Neural cell (in vitro differentiated cells): ENCODE data around the gene MGAT5B. TPM values are rescaled to one million over a fixed set of nuclear protein-coding genes. Genes with fewer than 3 reads are reported as not detected.

Source experiments
- H2AFZ ChIP-seq: fragments of 200-600, 300-800 bp; sonication (generic), shearing (Covaris generic); 2 replicates; pipeline ENCODE4 v1.6.0; 2014; ENCODE audit warnings: low read depth, mild to moderate bottlenecking, antibody characterized with exemption, low read length, moderate library complexity
- H3F3A ChIP-seq: fragments of 200-600 bp; shearing (Covaris generic); 2 replicates; pipeline ENCODE4 v1.6.1; 2016; ENCODE audit warnings: mild to moderate bottlenecking, moderate library complexity, mixed read lengths, antibody characterized with exemption, low read length; ENCODE audit not compliant: insufficient read depth, poor library complexity, severe bottlenecking
- H3K27ac ChIP-seq: fragments of 200-600, 300-800 bp; sonication (generic), shearing (Covaris generic); 2 replicates; pipeline ENCODE4 v1.5.1; 2014; ENCODE audit warnings: mild to moderate bottlenecking, low read length, moderate library complexity
- H3K27me3 ChIP-seq: fragments of 300-800, 200-600 bp; sonication (generic), shearing (Covaris generic); 2 replicates; pipeline ENCODE4 v1.6.0; 2014; ENCODE audit warnings: mild to moderate bottlenecking, low read depth, low read length, moderate library complexity; ENCODE audit not compliant: insufficient read depth
- H3K36me3 ChIP-seq: fragments of 300-800, 200-600 bp; sonication (generic), shearing (Covaris generic); 2 replicates; pipeline ENCODE4 v1.5.1; 2014; ENCODE audit warnings: mild to moderate bottlenecking, antibody characterized with exemption, low read length, moderate library complexity; ENCODE audit not compliant: insufficient read depth
- H3K4me2 ChIP-seq: fragments of 300-800, 200-600 bp; sonication (generic), shearing (Covaris generic); 2 replicates; pipeline ENCODE4 v1.6.0; 2014; ENCODE audit warnings: mild to moderate bottlenecking, low read length
- H3K4me3 ChIP-seq: fragments of 300-800, 200-600 bp; sonication (generic), shearing (Covaris generic); 2 replicates; pipeline ENCODE4 v1.5.1; 2014; ENCODE audit warnings: mild to moderate bottlenecking, low read length, moderate library complexity
- H3K79me2 ChIP-seq: fragments of 200-600 bp; shearing (Covaris generic); replicated peaks from 2 replicates; pipeline ENCODE4 v1.6.0; 2014; ENCODE audit warnings: mild to moderate bottlenecking, low read length, moderate library complexity; ENCODE audit not compliant: insufficient read depth
- H3K9ac ChIP-seq: fragments of 300-800, 200-600 bp; sonication (generic), shearing (Covaris generic); 2 replicates; pipeline ENCODE4 v1.6.1; 2016; ENCODE audit warnings: mild to moderate bottlenecking, low read length, mixed read lengths
- H3K9me2 ChIP-seq: fragments of 200-600 bp; shearing (Covaris generic); 2 replicates; pipeline ENCODE4 v1.6.1; 2016; ENCODE audit warnings: mild to moderate bottlenecking, low read length, mixed read lengths; ENCODE audit not compliant: insufficient read depth
- H3K9me3 ChIP-seq: fragments of 200-600, 300-800 bp; sonication (generic), shearing (Covaris generic); 2 replicates; pipeline ENCODE4 v1.6.1; 2016; ENCODE audit warnings: mild to moderate bottlenecking, mixed run types, low read length, moderate library complexity, mixed read lengths
- H4K20me1 ChIP-seq: fragments of 200-600 bp; shearing (Covaris generic); 2 replicates; pipeline ENCODE4 v1.6.1; 2016; ENCODE audit warnings: mild to moderate bottlenecking, mixed run types; ENCODE audit not compliant: insufficient read depth
- EP300 ChIP-seq: fragments of 450-650 bp; conservative IDR thresholded peaks from 2 replicates; pipeline ENCODE4 v1.6.1; 2014; ENCODE audit warnings: antibody characterized with exemption, mild to moderate bottlenecking, moderate library complexity; ENCODE audit not compliant: poor library complexity, severe bottlenecking
- EZH2 ChIP-seq: fragments of 200-600, 300-800 bp; shearing (Covaris generic), sonication (generic); IDR thresholded peaks from 2 replicates; pipeline ENCODE4 v1.6.1; 2014; ENCODE audit warnings: antibody characterized with exemption, low read length, borderline replicate concordance, mild to moderate bottlenecking; ENCODE audit not compliant: insufficient read depth, poor library complexity, severe bottlenecking
- MXI1 ChIP-seq: fragments of 450-650 bp; conservative IDR thresholded peaks from 2 replicates; pipeline ENCODE4 v1.6.1; 2014; ENCODE audit warnings: antibody characterized with exemption, mild to moderate bottlenecking; ENCODE audit not compliant: poor library complexity, severe bottlenecking
- POLR2AphosphoS5 ChIP-seq: IDR thresholded peaks from 2 replicates; pipeline ENCODE4 v1.6.1; 2012
- RAD21 ChIP-seq: fragments of 450-650 bp; conservative IDR thresholded peaks from 2 replicates; pipeline ENCODE4 v1.6.1; 2014; ENCODE audit warnings: antibody characterized with exemption, mild to moderate bottlenecking, moderate library complexity
- SMC3 ChIP-seq: fragments of 450-650 bp; conservative IDR thresholded peaks from 2 replicates; pipeline ENCODE4 v1.6.1; 2014; ENCODE audit warnings: antibody characterized with exemption, mild to moderate bottlenecking, moderate library complexity; ENCODE audit not compliant: poor library complexity
- TAF1 ChIP-seq: IDR thresholded peaks from 2 replicates; pipeline ENCODE4 v1.6.1; 2012; ENCODE audit warnings: low read depth
- polyA plus RNA-seq: library from polyadenylated mRNA; depleted of rRNA; stranded (reverse); fragments of >200 nt; gene quantifications from 2 replicates; pipeline ENCODE4 v1.2.3, GENCODE V29; 2014
- TF ChIP-seq, protein P1 (sequence below): fragments of 450-650 bp; IDR thresholded peaks from 2 replicates; pipeline ENCODE4 v1.5.1; 2014; ENCODE audit warnings: antibody characterized with exemption, mild to moderate bottlenecking, moderate library complexity; ENCODE audit not compliant: poor library complexity, severe bottlenecking
- TF ChIP-seq, protein P2 (sequence below): IDR thresholded peaks from 2 replicates; pipeline ENCODE4 v1.6.1; 2012; ENCODE audit warnings: borderline replicate concordance

Gene MGAT5B
- polyA plus RNA-seq, 1 donor from 2014 or later: 8.8 TPM

- Histone ChIP-seq H3K9ac (no peak overlapping the region), H3K9me2 (no peaks in the 10 kb centered on the region), H2AFZ (no peak overlapping the region), H3K4me2 (no peak overlapping the region), H3K79me2 (no peaks in the 10 kb centered on the region), H3K27ac (no peak overlapping the region), H3K27me3 (peaks cover 21% of the 10 kb centered on the region), H4K20me1 (no peaks in the 10 kb centered on the region), H3K4me3 (no peak overlapping the region), H3K9me3 (no peaks in the 10 kb centered on the region), H3F3A (no peaks in the 10 kb centered on the region), H3K36me3 (no peaks in the 10 kb centered on the region)
- TF ChIP-seq SMC3: no peak
- no peak for TF ChIP-seq EZH2
- no peak for TF ChIP-seq EP300
- no peak for TF ChIP-seq TAF1
- TF ChIP-seq, protein P1, sequence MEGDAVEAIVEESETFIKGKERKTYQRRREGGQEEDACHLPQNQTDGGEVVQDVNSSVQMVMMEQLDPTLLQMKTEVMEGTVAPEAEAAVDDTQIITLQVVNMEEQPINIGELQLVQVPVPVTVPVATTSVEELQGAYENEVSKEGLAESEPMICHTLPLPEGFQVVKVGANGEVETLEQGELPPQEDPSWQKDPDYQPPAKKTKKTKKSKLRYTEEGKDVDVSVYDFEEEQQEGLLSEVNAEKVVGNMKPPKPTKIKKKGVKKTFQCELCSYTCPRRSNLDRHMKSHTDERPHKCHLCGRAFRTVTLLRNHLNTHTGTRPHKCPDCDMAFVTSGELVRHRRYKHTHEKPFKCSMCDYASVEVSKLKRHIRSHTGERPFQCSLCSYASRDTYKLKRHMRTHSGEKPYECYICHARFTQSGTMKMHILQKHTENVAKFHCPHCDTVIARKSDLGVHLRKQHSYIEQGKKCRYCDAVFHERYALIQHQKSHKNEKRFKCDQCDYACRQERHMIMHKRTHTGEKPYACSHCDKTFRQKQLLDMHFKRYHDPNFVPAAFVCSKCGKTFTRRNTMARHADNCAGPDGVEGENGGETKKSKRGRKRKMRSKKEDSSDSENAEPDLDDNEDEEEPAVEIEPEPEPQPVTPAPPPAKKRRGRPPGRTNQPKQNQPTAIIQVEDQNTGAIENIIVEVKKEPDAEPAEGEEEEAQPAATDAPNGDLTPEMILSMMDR: no peak
- TF ChIP-seq POLR2AphosphoS5: no peak
- TF ChIP-seq RAD21: no peak
- TF ChIP-seq MXI1: no peak
- TF ChIP-seq, protein P2, sequence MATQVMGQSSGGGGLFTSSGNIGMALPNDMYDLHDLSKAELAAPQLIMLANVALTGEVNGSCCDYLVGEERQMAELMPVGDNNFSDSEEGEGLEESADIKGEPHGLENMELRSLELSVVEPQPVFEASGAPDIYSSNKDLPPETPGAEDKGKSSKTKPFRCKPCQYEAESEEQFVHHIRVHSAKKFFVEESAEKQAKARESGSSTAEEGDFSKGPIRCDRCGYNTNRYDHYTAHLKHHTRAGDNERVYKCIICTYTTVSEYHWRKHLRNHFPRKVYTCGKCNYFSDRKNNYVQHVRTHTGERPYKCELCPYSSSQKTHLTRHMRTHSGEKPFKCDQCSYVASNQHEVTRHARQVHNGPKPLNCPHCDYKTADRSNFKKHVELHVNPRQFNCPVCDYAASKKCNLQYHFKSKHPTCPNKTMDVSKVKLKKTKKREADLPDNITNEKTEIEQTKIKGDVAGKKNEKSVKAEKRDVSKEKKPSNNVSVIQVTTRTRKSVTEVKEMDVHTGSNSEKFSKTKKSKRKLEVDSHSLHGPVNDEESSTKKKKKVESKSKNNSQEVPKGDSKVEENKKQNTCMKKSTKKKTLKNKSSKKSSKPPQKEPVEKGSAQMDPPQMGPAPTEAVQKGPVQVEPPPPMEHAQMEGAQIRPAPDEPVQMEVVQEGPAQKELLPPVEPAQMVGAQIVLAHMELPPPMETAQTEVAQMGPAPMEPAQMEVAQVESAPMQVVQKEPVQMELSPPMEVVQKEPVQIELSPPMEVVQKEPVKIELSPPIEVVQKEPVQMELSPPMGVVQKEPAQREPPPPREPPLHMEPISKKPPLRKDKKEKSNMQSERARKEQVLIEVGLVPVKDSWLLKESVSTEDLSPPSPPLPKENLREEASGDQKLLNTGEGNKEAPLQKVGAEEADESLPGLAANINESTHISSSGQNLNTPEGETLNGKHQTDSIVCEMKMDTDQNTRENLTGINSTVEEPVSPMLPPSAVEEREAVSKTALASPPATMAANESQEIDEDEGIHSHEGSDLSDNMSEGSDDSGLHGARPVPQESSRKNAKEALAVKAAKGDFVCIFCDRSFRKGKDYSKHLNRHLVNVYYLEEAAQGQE: no peak
Observed at GRCh38 chr17:76844846-76845245, 23.4 kb upstream of the MGAT5B start.

DNA sequence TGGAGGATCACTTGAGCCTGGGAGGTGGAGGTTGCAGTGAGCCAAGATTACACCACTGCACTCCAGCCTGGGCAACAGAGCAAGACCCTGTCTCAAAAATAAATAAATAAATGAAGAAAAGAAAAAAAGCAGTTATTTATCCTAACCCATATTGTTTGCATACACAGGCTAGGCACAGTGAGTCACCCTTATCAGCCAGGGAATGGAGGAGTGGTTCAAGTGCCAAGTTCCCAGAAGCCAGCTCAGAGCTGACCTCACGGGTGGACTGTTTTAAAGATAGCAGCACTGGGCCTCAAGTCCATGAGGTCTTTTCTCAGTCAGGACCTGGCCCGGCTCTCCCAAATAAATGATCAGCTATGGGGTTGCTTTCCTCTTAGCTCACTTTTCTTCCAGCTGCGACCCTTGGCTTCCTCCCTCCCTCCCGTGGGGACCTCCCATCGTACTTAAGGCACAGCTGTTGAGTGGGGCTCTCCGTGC, 22.6 kb upstream of the MGAT5B start:
- Histone ChIP-seq H2AFZ (no peak overlapping the region), H3K9me3 (no peaks in the 10 kb centered on the region), H3K9me2 (no peaks in the 10 kb centered on the region), H4K20me1 (no peaks in the 10 kb centered on the region), H3K36me3 (no peaks in the 10 kb centered on the region), H3K9ac (no peak overlapping the region), H3K4me2 (no peak overlapping the region), H3K27me3 (peaks cover 14% of the 10 kb centered on the region), H3F3A (no peaks in the 10 kb centered on the region), H3K79me2 (no peaks in the 10 kb centered on the region), H3K27ac (no peak overlapping the region), H3K4me3 (no peak overlapping the region)
- TF ChIP-seq SMC3 (no peak), MXI1 (no peak), EZH2 (no peak), RAD21 (no peak), POLR2AphosphoS5 (no peak), TAF1 (no peak), EP300 (no peak)
- TF ChIP-seq, protein P1: no peak
- TF ChIP-seq, protein P2: no peak
